Activated CD8-positive, alpha-beta T cell treated with anti-CD3 and anti-CD28 coated beads, Interleukin-2, amount 10 ng/mL, durations not matched to agents 7 days and 5 days (primary cell): ENCODE results near the gene PLXNA1. TPM values are rescaled to one million over a fixed set of nuclear protein-coding genes. Genes with fewer than 3 reads are reported as not detected.

Experiments used
- ATAC-seq: fragments of 150-1000 bp; cut with Tn5 transposase; one replicate; pipeline ENCODE4 v1.10.0; 2021; ENCODE audit warnings: moderate library complexity
- CTCF ChIA-PET: fragments of 350-600 bp; sonication (Branson Sonifier 250); formaldehyde crosslinking; loops from one replicate; lab custom pipeline; 2021; ENCODE audit warnings: antibody characterized with exemption; lab: Charles Lee
- POLR2A ChIA-PET: fragments of 350-600 bp; sonication (Branson Sonifier 250); formaldehyde crosslinking; loops from one replicate; lab custom pipeline; 2021; ENCODE audit warnings: antibody characterized with exemption; lab: Charles Lee
- DNase-seq: peaks from one replicate; pipeline ENCODE4 v3.0.0-alpha.2; 2020
- H3K27ac Mint-ChIP-seq: one replicate; pipeline ENCODE4 v1.8.0; 2021; ENCODE audit warnings: mild to moderate bottlenecking, mixed read lengths
- H3K27me3 Mint-ChIP-seq: one replicate; pipeline ENCODE4 v1.8.0; 2021; ENCODE audit warnings: low read depth, mixed read lengths
- H3K36me3 Mint-ChIP-seq: one replicate; pipeline ENCODE4 v1.8.0; 2021; ENCODE audit warnings: low read depth, mixed read lengths
- H3K4me1 Mint-ChIP-seq: one replicate; pipeline ENCODE4 v1.8.0; 2021; ENCODE audit warnings: low read depth, mixed read lengths
- H3K4me3 Mint-ChIP-seq: one replicate; pipeline ENCODE4 v1.8.0; 2021; ENCODE audit warnings: mild to moderate bottlenecking, mixed read lengths
- H3K9me3 Mint-ChIP-seq: one replicate; pipeline ENCODE4 v1.8.0; 2022; ENCODE audit warnings: mixed read lengths; ENCODE audit not compliant: insufficient read depth
- total RNA-seq, 2 experiments: library from RNA; stranded (reverse); gene quantifications; one replicate each; pipeline ENCODE4 v1.2.3, GENCODE V29; 2021

The PLXNA1 gene
- total RNA-seq, 2 experiments from 2014 or later = 2.4 to 2.7 TPM

DNA sequence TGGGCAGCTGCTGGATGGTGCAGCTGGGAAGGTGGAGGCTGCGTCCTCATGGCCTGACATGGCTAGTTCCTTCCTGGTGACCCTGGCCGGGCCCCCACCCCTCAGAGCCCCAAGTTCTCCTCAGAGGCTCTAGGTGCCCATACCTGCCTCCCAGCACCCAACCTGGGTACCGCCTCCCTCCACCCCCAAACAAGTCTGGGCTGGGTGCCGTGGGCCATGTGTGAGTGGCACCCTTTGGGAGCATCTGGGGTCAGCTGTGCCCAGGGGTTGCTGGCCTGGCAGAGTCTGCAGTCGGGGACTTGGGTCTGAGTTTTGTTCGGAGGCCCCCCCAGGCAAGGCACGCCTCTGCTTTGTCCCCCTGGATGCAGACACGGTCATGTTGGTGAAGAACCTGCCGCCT lies 10.5 kb downstream of the PLXNA1 start:
- Mint-ChIP-seq H3K36me3 (no peaks in the 10 kb centered on the region), H3K27me3 (no peaks in the 10 kb centered on the region), H3K9me3 (no peaks in the 10 kb centered on the region), H3K4me3 (no peak overlapping the region), H3K27ac (no peak overlapping the region), H3K4me1 (no peaks in the 10 kb centered on the region)
- ChIA-PET POLR2A (no interaction called here), CTCF (no interaction called here)
- no peak for DNase-seq
- no peak for ATAC-seq

DNA sequence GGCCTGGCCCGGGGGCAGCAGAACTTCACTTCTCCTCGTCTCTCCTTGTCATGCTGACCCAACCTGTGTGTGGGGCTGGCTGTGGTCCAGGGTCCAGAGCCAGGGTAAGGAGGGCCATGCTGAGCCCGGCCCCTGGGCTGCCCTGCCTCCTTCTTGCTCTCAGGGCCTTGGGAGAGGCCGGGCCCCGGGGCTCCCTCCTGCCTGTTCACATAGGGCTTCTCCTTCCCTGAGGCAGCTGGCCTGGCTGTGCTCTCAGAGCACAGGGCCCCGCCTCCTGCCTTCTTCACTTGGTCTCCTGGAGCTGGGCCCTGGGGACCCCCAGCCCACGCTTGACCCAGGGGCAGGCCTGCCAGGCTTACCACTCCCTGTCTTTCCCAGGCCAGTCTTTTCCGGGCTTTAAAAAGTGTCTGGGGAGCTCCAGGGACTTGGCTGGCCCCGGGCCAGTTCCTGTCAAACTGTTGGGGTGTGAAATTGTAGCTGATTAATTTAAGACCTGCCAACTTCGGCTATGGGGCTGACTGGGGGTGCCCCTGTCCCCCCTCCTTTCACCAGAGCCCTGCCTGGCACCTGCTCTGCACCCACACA lies 11.8 kb downstream of the PLXNA1 start:
- Mint-ChIP-seq H3K27me3 (no peaks in the 10 kb centered on the region), H3K4me3 (no peak overlapping the region), H3K9me3 (no peaks in the 10 kb centered on the region), H3K4me1 (no peaks in the 10 kb centered on the region), H3K27ac (no peak overlapping the region), H3K36me3 (no peaks in the 10 kb centered on the region)
- ATAC-seq = no peak
- no peak for DNase-seq
- ChIA-PET POLR2A (no interaction called here), CTCF (interaction anchor here (1.1 kb wide), 1 partner anchor 10 kb away, joined by 3 read pairs; no protein-coding TSS in a partner anchor)

DNA sequence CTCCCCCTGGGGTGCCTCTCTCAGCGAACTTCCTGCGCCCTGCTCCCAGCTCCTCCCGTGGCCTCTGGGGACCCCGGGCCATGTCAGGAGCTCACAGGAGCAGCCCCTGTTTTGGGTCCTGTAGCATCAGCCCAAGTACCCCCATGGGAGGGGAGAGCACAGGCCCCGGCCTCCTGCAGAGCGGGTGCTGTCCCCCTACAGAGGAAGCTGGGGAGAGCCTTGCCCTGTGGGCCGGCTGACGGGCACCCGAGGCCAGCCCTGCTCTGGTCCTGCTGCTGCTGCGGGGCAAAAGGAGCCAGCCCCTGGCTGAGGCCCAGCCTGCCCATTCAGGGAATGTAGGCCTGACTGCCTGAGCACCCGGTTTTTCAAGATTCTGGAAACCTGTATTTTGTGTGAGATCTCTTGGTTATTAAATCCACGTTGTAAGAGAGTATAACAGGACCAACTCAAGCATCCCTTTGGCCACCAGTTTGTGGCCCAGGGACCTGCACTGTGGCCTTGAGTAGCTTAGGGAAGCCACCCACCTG lies 12.4 kb downstream of the PLXNA1 start:
- Mint-ChIP-seq H3K27me3 (no peaks in the 10 kb centered on the region), H3K36me3 (no peaks in the 10 kb centered on the region), H3K4me1 (no peaks in the 10 kb centered on the region), H3K9me3 (no peaks in the 10 kb centered on the region), H3K27ac (no peak overlapping the region), H3K4me3 (no peak overlapping the region)
- DNase-seq = no peak
- ATAC-seq = no peak
- ChIA-PET CTCF (interaction anchor here (1.0 to 1.1 kb wide), 2 partner anchors 11 to 244 kb away, joined by 3 read pairs; no protein-coding TSS in a partner anchor), POLR2A (no interaction called here)

DNA sequence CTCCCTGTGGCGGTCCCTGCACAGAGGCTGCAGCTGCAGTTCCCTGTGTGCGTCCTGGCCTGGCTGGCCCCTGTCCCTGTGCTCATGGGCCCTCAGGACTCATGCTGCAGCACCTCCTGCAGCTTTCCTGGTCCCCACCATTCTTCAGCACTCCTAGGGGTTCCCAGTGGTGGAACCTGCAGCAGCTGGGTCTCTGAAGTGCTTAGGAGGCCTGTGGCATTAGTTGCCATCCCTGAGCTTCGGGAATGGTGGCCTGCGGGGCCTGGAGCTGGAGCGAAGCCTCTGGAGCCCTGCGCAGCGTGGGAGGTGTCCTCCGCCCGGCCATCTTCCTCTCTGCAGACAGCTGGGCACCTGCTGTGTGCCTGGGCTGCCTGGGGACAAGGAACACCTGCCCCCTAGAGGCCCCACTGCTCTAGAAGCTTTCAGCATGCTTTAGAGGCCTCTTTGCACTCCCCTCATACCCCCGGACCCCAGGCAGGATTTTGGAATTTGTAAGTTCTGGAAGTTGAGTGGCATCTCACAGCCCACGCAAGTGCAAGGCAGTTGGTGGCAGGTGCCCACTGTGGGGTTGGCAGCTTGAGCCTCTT lies 13.1 kb downstream of the PLXNA1 start:
- Mint-ChIP-seq H3K4me1 (no peaks in the 10 kb centered on the region), H3K9me3 (no peaks in the 10 kb centered on the region), H3K36me3 (no peaks in the 10 kb centered on the region), H3K27ac (no peak overlapping the region), H3K27me3 (no peaks in the 10 kb centered on the region), H3K4me3 (no peak overlapping the region)
- DNase-seq (no peak), ATAC-seq (no peak)
- ChIA-PET CTCF (interaction anchor here (1.0 to 1.1 kb wide), 2 partner anchors 11 to 244 kb away, joined by 3 read pairs; no protein-coding TSS in a partner anchor), POLR2A (no interaction called here)

DNA sequence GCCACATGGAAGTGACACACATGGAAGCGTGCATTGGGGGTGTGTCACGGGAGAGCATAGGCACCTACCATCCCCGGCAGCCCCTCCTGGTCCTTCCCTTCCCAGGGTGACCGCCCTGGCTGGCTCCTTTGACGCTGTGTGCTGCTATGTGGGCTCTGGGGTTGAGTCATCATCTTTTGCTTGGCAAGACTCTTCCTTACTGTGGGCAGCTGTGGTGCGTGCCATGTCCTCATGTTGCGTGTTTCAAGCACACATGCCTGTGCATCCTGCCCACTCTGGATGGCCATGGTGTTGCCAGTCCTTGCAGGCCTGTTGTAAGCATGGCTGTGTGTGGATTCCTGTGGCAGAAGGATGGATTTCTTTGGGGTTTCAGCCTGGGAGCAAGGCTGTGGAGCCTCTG lies 14.0 kb downstream of the PLXNA1 start:
- H3K27me3 Mint-ChIP-seq = no peaks in the 10 kb centered on the region
- no peak overlapping the region for H3K4me3 Mint-ChIP-seq
- no peak for DNase-seq
- ATAC-seq = no peak
- ChIA-PET POLR2A (no interaction called here), CTCF (no interaction called here)
- H3K4me1 Mint-ChIP-seq = no peaks in the 10 kb centered on the region
- no peaks in the 10 kb centered on the region for H3K36me3 Mint-ChIP-seq
- no peak overlapping the region for H3K27ac Mint-ChIP-seq
- no peaks in the 10 kb centered on the region for H3K9me3 Mint-ChIP-seq

DNA sequence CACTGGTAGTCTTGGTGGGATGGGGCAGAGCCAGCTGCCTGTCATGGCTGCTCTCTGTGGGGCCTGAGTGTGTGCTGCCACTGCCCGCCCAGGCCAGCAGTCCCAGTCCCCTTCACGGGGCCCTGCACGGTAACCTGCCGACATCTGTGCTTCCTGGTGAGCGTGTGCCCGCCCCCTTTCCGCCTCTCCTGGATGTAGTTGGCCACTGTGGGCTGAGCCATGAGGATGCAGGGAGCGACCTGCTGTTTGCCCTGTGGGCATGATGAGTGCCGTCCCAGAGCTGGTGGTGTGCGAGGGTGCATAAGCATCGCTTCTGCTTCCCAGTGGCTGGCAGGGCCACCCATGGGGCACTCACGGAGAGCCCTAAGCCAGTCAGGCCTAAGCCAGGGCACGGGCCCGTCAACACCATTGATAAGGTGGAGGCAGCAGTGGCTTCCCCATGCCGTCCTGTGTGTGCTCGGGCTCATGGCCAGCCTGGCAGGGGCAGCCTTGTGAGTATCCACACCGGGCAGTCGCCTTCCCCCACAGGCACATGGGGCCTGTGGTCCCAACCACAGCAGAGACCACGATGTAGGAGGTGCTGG lies 14.6 kb downstream of the PLXNA1 start:
- Mint-ChIP-seq H3K27ac (no peak overlapping the region), H3K4me3 (no peak overlapping the region), H3K9me3 (no peaks in the 10 kb centered on the region), H3K36me3 (no peaks in the 10 kb centered on the region), H3K27me3 (no peaks in the 10 kb centered on the region), H3K4me1 (peaks cover 2% of the 10 kb centered on the region)
- DNase-seq = no peak
- no peak for ATAC-seq
- ChIA-PET CTCF (interaction anchor here (0.6 kb wide), 1 partner anchor 430 kb away, joined by 3 read pairs; no protein-coding TSS in a partner anchor), POLR2A (no interaction called here)

DNA sequence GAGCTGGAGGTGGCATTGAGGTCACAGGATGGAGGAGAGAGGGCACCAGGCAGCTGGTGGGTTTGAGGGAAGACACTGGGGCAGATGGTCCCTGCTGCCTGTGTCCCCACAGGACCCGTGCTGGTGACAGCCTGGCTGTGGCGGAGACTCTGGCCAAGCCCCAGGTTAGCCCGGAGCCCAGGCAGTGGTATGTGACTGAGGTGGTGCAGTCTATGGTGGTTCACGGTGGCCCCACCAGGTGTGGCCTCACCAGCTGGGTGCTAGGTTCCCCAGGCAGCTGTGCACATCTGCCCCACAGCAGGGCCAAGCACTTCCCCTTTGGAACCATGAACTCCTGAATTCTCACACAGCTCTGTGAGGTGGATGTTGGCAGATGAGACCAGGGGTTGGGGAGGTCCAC lies 15.4 kb downstream of the PLXNA1 start:
- no peaks in the 10 kb centered on the region for H3K27me3 Mint-ChIP-seq
- no peak overlapping the region for H3K4me3 Mint-ChIP-seq
- H3K36me3 Mint-ChIP-seq = no peaks in the 10 kb centered on the region
- H3K9me3 Mint-ChIP-seq = no peaks in the 10 kb centered on the region
- no peak overlapping the region for H3K27ac Mint-ChIP-seq
- H3K4me1 Mint-ChIP-seq = peaks cover 2% of the 10 kb centered on the region
- ChIA-PET POLR2A (no interaction called here), CTCF (no interaction called here)
- ATAC-seq = no peak
- DNase-seq = no peak

DNA sequence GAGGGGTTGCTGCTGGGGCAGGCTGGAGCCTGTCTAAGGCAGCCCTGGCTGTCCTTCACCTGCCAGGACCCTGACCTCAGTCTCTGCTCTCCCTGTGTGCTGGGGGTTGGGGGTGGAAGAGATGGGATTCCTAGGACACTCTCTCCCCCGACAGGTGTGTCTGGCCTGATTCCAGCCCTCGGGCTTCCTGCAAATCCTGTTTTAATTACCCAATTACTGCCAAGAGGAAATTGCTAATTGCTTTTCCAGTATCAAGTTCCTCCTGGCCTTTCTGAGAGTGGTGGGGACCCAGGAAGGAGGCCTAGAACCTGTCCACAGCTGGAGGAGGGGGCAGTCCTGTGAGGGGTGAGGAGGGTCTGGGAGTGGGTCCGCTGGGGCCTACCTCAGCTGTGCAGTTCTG lies 15.8 kb downstream of the PLXNA1 start:
- H3K36me3 Mint-ChIP-seq = no peaks in the 10 kb centered on the region
- POLR2A ChIA-PET = no interaction called here
- H3K9me3 Mint-ChIP-seq = no peaks in the 10 kb centered on the region
- no peaks in the 10 kb centered on the region for H3K27me3 Mint-ChIP-seq
- DNase-seq (no peak), ATAC-seq (no peak)
- peaks cover 2% of the 10 kb centered on the region for H3K4me1 Mint-ChIP-seq
- H3K4me3 Mint-ChIP-seq = no peak overlapping the region
- H3K27ac Mint-ChIP-seq = no peak overlapping the region
- CTCF ChIA-PET = no interaction called here

DNA sequence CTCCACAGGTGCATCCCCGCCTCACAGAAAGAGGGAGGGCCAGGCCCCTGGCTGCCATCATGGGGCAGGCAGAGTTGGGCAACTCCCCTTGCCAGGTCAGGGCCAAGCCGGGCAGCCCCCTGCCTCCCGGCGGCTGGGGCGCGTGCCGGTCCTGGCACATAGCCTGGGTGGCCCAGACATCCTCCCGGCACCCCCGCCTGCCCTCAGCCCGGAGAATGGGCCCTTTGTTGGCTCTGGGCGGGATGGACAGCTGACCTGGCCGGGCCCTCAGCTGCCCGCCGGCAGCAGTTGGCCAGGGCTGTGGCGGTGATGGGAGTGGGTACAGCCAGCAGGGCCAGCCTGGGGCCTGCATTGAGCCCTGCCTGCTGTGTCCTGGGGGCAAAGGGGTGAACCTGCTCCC lies 16.5 kb downstream of the PLXNA1 start:
- Mint-ChIP-seq H3K4me1 (peaks cover 2% of the 10 kb centered on the region), H3K36me3 (no peaks in the 10 kb centered on the region), H3K27ac (no peak overlapping the region), H3K4me3 (no peak overlapping the region), H3K27me3 (no peaks in the 10 kb centered on the region), H3K9me3 (no peaks in the 10 kb centered on the region)
- POLR2A ChIA-PET = no interaction called here
- ATAC-seq = no peak
- CTCF ChIA-PET = no interaction called here
- DNase-seq = no peak

DNA sequence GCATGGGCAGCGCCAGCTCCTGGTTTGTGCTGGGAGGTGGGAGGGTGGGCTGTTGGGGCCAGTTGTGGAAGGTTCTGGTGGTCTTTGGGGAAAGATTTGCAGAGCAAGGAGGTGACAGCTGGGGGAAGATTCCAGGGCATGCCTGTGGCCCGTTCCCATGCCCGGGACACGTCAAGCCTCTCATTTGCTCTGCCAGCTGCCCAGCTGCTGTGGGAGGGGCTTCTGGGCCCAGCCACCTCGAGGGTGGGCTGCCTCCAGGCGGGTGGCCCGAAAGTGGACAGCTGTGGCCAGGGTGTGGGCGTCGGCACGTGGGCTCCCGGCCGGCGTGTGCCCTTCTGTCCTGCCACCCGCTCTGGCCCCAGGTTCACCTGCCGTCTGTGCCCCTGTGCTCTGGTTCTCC lies 17.2 kb downstream of the PLXNA1 start:
- H3K4me1 Mint-ChIP-seq = peaks cover 2% of the 10 kb centered on the region
- ATAC-seq (no peak), DNase-seq (no peak)
- no peak overlapping the region for H3K4me3 Mint-ChIP-seq
- H3K27ac Mint-ChIP-seq = no peak overlapping the region
- H3K36me3 Mint-ChIP-seq = no peaks in the 10 kb centered on the region
- no peaks in the 10 kb centered on the region for H3K27me3 Mint-ChIP-seq
- H3K9me3 Mint-ChIP-seq = no peaks in the 10 kb centered on the region
- CTCF ChIA-PET = no interaction called here
- POLR2A ChIA-PET = no interaction called here

DNA sequence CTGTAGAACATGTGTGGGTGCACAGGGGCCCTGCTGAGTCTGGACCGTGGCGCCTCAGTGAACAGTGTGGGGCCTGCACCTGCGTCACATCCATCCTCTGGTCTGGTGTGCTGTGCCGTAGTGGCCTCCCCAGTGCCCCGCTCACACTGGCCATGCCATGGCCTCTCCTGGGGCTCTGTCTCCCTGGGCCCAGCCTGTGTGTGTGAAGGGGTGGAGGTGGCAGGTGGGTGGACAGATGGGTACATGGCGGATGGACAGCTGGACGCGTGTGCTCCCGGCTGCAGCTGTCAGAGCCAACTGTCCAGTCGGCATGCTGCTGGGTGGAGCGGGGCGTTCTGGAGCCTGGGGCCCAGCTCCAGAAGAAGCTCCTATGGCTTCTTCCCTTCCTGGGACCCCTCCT lies 17.8 kb downstream of the PLXNA1 start:
- DNase-seq (no peak), ATAC-seq (no peak)
- Mint-ChIP-seq H3K9me3 (no peaks in the 10 kb centered on the region), H3K27me3 (no peaks in the 10 kb centered on the region), H3K4me1 (peaks cover 2% of the 10 kb centered on the region), H3K27ac (no peak overlapping the region), H3K4me3 (no peak overlapping the region), H3K36me3 (no peaks in the 10 kb centered on the region)
- ChIA-PET POLR2A (no interaction called here), CTCF (no interaction called here)

DNA sequence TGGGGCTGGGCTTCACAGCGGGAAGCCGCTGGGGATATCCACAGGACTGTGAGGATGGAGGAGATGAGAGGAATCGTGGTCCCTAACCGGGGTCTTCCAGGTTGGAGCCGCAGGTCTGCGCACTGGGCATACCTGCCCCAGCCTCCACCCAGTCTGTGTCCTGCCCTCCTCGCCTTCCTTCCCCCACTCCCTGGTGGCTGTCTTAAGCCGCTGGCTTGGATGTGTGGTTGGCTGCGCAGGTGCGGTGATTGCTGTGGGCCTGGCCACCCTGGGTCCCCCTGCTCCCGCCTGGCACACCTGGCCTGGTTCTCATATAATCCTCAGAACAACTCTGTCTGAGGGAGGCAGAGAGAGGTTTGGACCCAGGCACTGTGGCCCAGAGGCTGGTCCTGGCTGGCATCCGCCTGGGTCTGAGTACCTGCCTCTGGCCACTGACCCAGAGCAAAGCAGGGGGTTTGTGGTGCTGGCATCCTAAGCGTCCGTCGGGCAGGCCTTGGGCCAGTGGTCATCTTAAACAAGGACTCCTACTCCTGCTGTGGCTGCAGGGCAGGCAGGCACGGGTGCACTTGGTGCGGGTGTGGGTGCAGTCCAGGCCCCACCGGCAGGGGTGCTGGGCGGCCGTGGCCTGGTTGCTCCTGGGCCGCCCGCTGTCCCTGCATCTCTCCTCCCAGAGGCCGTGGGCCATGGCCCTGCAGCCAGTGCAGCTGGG lies 18.7 kb downstream of the PLXNA1 start:
- peaks cover 2% of the 10 kb centered on the region for H3K4me1 Mint-ChIP-seq
- no peaks in the 10 kb centered on the region for H3K27me3 Mint-ChIP-seq
- POLR2A ChIA-PET = no interaction called here
- no peak overlapping the region for H3K27ac Mint-ChIP-seq
- no peaks in the 10 kb centered on the region for H3K36me3 Mint-ChIP-seq
- no peak for ATAC-seq
- no peaks in the 10 kb centered on the region for H3K9me3 Mint-ChIP-seq
- DNase-seq = no peak
- CTCF ChIA-PET = no interaction called here
- H3K4me3 Mint-ChIP-seq = no peak overlapping the region
